GM19025 (cell line): Measurements from ENCODE around the gene MRPL11.

ENCODE experiments used
- ATAC-seq: cut with Tn5 transposase; IDR thresholded peaks from one replicate; pipeline ENCODE4 v1.9.1; 2021; ENCODE audit warnings: mild to moderate bottlenecking, low read depth, moderate library complexity; ENCODE audit not compliant: unreplicated experiment

The MRPL11 gene

GRCh38 chr11:66438504-66439466 is at the start of gene MRPL11:
MRPL11 (minus strand) TSS chr11:66438848; CDS start chr11:66438754, 94 bp downstream.
- peak; percentile 93 for ATAC-seq

GRCh38 chr11:66484806-66485380 is 46.2 kb upstream of the MRPL11 start:
- ATAC-seq, result no peak

- peak; percentile 92 for ATAC-seq
Observed at GRCh38 chr11:66480117-66480938, 41.7 kb upstream of the MRPL11 start, which contains the start of gene DPP3. DPP3 (plus strand) TSS chr11:66480434; CDS start chr11:66482201, 1,767 bp downstream.

- ATAC-seq, result no peak
Observed at GRCh38 chr11:66479394-66480116, 40.9 kb upstream of the MRPL11 start.

- ATAC-seq, result no peak
Observed at GRCh38 chr11:66478729-66479393, 40.2 kb upstream of the MRPL11 start.

- ATAC-seq, result no peak
Observed at GRCh38 chr11:66477263-66478201, 38.9 kb upstream of the MRPL11 start.

- no peak for ATAC-seq
Observed at GRCh38 chr11:66476841-66477251, 38.2 kb upstream of the MRPL11 start.

- ATAC-seq, result no peak
Observed at GRCh38 chr11:66476173-66476840, 37.7 kb upstream of the MRPL11 start.

GRCh38 chr11:66475349-66476172 is 36.9 kb upstream of the MRPL11 start:
- ATAC-seq, result no peak

GRCh38 chr11:66473608-66474515 is 35.2 kb upstream of the MRPL11 start:
- ATAC-seq, result no peak

GRCh38 chr11:66473167-66473566 is 34.5 kb upstream of the MRPL11 start:
- ATAC-seq, result no peak

GRCh38 chr11:66472054-66472453 is 33.4 kb upstream of the MRPL11 start:
- ATAC-seq, result no peak

- no peak for ATAC-seq
Observed at GRCh38 chr11:66471142-66471541, 32.5 kb upstream of the MRPL11 start.

GRCh38 chr11:66470015-66470414 is 31.4 kb upstream of the MRPL11 start:
- no peak for ATAC-seq

GRCh38 chr11:66469441-66469840 is 30.8 kb upstream of the MRPL11 start:
- no peak for ATAC-seq

- ATAC-seq, result no peak
Observed at GRCh38 chr11:66468691-66469090, 30.0 kb upstream of the MRPL11 start.
